B cell (primary cell): ENCODE results near the gene ADARB2.

ENCODE experiments used
- CTCF ChIP-seq: fragments of 200-600 bp; IDR thresholded peaks from one replicate; pipeline ENCODE4 v1.8.0; 2022; ENCODE audit warnings: antibody characterized with exemption, mild to moderate bottlenecking
- EZH2 ChIP-seq: IDR thresholded peaks from 2 replicates; pipeline ENCODE4 v1.6.1; 2012; ENCODE audit warnings: borderline replicate concordance, low read depth, mild to moderate bottlenecking, moderate library complexity, low read length; ENCODE audit not compliant: insufficient read depth, poor library complexity, severe bottlenecking

GRCh38 chr10:1738950-1739349 is 1.6 kb upstream of the ADARB2 start:
- no peak for TF ChIP-seq CTCF
- no peak for TF ChIP-seq EZH2
